Measurements from ENCODE around the gene WDTC1.
A peak's percentile ranks its signal among the peaks of the same experiment; 100 is the strongest.
"Not testable (repeated sequence)": the region's sequence is repeated elsewhere in the genome, so short reads cannot be mapped to it uniquely, and the experiment has no call there.

The WDTC1 gene

DNA sequence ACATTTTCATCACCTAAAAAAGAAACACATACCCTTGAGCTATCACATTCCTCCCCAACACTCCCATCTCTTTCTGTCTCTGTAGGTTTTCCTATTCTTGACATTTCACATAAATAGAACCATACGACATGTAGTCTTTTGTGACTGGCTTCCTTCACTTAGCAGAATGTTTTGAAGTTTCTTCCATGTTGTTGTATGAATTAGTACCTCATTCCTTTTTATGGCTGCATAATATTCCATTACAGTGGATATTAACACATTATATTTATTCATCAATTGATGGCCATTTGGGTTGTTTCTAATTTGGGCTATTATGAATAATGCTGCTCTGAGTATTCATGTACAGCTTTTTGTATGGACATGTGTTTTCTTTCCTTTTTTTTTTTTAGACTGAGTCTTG lies 11.8 kb downstream of the WDTC1 start:
- DNase-seq (ENCODE audit: low read depth) = no peak

DNA sequence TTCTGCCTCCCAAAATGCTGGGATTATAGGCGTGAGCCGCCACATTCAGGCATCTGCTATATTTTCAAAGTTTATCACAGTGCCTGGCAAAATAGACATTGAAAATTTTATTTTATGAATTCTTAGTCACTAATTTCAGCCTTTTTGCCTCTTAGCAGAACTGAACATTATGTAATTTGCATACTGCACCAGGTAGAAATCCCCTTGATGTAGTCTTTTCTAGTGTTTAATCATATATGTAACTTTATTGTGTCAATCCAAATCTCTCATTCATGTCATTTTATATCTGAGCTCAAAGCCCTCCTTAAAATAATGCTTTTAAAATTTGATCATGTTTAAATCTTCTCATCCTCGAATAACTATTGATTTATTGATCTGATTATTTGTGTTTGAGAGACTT lies 19.2 kb downstream of the WDTC1 start:
- no peak for DNase-seq (ENCODE audit: low read depth)

GRCh38 chr1:27255136-27255535 lies 20.7 kb downstream of the WDTC1 start:
- no peak for DNase-seq (ENCODE audit: low read depth)

DNA sequence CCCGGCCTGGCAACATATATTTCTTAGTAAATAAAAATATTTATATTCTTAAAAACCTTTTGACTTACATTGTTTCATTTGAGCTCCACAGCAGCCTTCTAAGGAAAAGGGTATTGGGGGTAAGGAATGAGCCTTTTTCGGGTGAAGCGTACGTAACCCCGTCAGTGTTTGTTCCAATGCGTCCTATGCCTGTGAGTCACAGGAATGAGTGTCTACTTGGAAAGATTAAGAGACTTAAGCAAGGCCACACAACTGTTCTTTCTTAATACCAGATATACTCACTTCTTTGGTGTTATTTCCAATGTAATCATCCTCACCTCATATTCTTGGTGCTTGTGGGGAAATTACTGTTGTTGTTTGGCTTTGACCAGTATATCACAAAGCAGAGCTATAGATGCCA lies 22.7 kb downstream of the WDTC1 start:
- no peak for DNase-seq (ENCODE audit: low read depth)

- no peak for DNase-seq (ENCODE audit: low read depth)
Observed at GRCh38 chr1:27258598-27258997, 24.2 kb downstream of the WDTC1 start.

DNA sequence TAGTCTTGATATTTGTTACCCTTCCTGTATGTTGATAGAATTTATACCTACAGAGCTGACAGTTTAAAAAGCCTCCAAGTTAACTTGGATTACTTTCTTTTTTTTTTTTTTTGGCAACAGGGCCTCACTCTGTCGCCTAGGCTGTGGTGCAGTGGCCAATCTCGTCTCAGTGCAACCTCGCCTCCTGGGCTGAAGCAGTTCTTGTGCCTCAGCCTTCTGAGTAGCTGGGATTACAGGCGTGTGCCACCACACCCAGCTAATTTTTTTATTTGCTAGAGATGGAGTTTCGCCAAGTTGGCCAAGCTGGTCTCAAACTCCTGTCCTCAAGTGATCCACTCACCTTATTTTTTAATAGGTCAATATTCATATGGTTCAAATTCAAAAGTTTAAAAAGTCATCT lies 32.7 kb downstream of the WDTC1 start:
- DNase-seq (ENCODE audit: low read depth) = no peak

GRCh38 chr1:27269276-27269675 lies 34.8 kb downstream of the WDTC1 start:
- DNase-seq (ENCODE audit: low read depth) = no peak

GRCh38 chr1:27274204-27274603 lies 39.8 kb downstream of the WDTC1 start:
- DNase-seq (ENCODE audit: low read depth) = no peak

DNA sequence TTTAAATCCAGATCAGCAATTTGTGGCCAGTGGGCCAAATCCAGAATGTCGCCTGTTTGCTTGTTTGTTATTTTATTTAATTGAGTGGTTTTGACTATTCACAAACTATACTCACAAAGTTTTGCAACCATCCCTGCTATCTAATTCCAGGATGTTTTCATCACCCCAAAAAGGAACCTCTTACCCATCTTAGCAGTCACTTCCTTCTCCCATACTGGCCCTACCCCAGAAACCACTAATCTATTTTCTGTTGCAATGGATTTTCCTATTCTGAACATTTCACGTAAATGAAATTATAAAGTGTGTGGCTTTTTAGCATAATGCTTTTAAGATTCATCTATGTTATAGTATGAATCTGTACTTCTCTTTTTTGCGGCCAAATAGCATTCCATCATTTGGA lies 41.3 kb downstream of the WDTC1 start:
- DNase-seq (ENCODE audit: low read depth) = no peak

GRCh38 chr1:27284425-27285273 lies 50.2 kb downstream of the WDTC1 start:
- peak; percentile 55 for DNase-seq (ENCODE audit: low read depth)

- DNase-seq (ENCODE audit: low read depth) = no peak
Observed at GRCh38 chr1:27285274-27285660, 50.8 kb downstream of the WDTC1 start.

GRCh38 chr1:27285821-27286220 lies 51.4 kb downstream of the WDTC1 start:
- not testable (repeated sequence) for DNase-seq (ENCODE audit: low read depth)

DNA sequence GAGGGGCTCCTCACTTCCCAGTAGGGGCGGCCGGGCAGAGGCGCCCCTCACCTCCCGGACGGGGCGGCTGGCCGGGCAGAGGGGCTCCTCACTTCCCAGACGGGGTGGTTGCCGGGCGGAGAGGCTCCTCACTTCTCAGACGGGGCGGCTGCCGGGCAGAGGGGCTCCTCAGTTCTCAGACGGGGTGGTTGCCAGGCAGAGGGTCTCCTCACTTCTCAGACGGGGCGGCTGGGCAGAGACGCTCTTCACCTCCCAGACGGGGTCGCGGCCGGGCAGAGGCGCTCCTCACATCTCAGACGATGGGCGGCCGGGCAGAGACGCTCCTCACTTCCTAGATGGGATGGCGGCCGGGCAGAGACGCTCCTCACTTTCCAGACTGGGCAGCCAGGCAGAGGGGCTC lies 54.7 kb downstream of the WDTC1 start:
- DNase-seq (ENCODE audit: low read depth) = not testable (repeated sequence)

- DNase-seq (ENCODE audit: low read depth) = no peak
Observed at GRCh38 chr1:27290581-27290980, 56.1 kb downstream of the WDTC1 start.

DNA sequence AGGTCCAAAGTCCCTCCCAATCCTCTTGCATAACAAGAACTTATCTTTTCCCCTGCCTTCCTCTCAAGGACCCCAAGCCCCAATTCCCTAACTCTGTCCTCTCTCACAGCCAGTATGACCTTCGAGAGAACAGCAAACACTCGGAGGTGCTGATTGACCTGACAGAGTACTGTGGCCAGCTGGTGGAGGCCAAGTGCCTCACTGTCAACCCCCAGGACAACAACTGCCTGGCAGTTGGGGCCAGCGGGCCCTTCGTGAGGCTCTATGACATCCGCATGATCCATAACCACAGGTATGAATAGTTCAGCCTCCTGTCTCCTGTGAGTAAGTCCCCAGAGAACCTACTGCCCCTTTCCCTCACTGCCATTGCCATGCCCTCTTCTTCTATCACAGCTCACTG lies 57.7 kb downstream of the WDTC1 start:
- no peak for DNase-seq (ENCODE audit: low read depth)

DNA sequence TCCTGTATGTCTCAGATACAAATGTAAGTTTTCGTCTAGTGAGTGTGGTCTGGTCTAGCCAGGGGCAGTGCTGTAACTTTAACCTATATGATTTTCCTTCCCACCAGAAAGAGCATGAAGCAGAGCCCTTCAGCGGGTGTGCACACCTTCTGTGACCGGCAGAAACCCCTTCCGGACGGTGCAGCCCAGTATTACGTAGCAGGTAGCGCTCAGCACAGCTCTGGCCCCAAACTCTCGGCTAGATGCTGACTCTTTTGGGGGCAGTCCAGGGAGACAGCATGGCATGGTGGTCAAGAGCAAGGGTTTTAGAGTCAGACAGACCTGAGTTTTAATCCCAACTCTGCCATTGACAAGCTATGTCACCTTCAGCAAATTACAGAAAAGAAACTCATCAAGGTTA lies 59.5 kb downstream of the WDTC1 start:
- no peak for DNase-seq (ENCODE audit: low read depth)

- DNase-seq (ENCODE audit: low read depth) = peak; percentile 24
Observed at GRCh38 chr1:27296773-27297291, 62.4 kb downstream of the WDTC1 start.

- DNase-seq (ENCODE audit: low read depth) = no peak
Observed at GRCh38 chr1:27297903-27298302, 63.5 kb downstream of the WDTC1 start.

DNA sequence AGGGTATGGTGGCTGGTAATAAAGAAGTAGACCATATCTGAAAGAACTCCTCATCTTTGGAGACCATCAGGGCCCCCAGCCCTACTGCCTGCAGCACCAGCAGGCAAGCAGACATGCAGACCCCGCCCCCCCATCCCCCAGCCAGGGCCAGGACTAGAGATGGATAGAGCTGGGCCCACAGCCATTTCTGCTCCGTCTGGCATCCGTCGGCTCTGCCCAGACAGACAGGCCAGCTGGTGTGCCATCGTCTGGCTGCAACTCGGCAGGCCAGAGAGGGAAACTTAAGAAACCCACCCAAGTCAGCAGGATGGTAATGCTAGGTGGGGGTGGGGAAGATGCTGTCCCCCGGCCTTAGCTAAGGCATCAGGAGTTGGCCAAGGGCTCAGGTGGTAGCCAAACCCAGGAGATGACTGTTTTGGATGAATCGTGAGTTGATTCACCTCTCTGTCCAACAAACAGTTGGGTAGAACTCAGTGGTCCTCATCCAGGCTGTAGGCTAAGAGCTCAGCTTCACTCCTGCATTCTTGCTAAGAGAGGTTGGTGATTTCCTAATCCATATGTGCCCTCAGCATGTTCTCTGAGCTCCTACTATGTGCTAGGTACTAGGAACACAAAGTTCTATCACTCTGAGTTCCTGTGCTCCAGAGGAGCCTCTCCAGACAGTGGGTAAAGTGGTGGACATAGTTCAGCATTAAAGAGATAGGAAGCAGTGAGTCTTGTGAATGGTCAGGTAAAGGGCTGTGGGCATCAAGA lies 64.4 kb downstream of the WDTC1 start:
- no peak for DNase-seq (ENCODE audit: low read depth)

GRCh38 chr1:27299385-27300271 lies 65.2 kb downstream of the WDTC1 start:
- DNase-seq (ENCODE audit: low read depth) = no peak

GRCh38 chr1:27300341-27301051 lies 66.1 kb downstream of the WDTC1 start:
- DNase-seq (ENCODE audit: low read depth) = peak; percentile 55

DNA sequence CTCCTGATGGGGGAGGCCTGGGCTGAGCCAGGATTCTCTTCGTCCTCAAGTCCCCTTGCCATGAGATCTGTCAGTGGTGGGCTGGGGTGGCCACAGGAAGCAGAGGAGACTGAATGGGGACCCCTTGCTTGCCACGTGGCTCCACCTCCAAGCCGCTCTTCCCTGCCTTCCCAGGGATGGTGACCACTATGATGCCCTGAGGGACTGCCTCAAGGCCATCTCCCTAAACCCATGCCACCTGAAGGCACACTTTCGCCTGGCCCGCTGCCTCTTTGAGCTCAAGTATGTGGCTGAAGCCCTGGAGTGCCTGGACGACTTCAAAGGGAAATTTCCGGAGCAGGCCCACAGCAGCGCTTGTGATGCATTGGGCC lies 66.6 kb downstream of the WDTC1 start:
- DNase-seq (ENCODE audit: low read depth) = no peak
